Psoas muscle (tissue), 8 donors: ENCODE results near the gene MAN2A1. TPM values are rescaled to one million over a fixed set of nuclear protein-coding genes. Genes with fewer than 3 reads are reported as not detected.

Experiments used
- ATAC-seq, 4 donors: fragments of 200-7000 bp; cut with Tn5 transposase; one replicate each; pipeline ENCODE4 v1.9.1; 2020; ENCODE audit warnings: moderate library complexity in 3 of 4, mild to moderate bottlenecking in 2 of 4
- DNase-seq, 2 donors: peaks; one replicate each; pipeline ENCODE4 v3.0.0-alpha.2; 2020
- H3K27ac ChIP-seq: fragments of 200-600 bp; one replicate; pipeline ENCODE4 v1.8.0; 2022
- H3K27me3 ChIP-seq, 3 donors: fragments of 200-600 bp in 1 of 3; one replicate each; pipeline versions ENCODE4 v1.6.1 to v1.8.0; 2013 to 2022; ENCODE audit warnings: low read length in 2 of 3, mild to moderate bottlenecking in 2 of 3, moderate library complexity in 1 of 3; ENCODE audit not compliant: insufficient read depth in 3 of 3
- H3K36me3 ChIP-seq, 2 donors: fragments of 200-600 bp in 1 of 2; one replicate each; pipeline versions ENCODE4 v1.6.1 to v1.8.0; 2013 to 2022; ENCODE audit warnings: low read depth in 1 of 2, mild to moderate bottlenecking in 1 of 2, moderate library complexity in 1 of 2; ENCODE audit not compliant: insufficient read depth in 1 of 2
- H3K4me1 ChIP-seq: fragments of 200-600 bp; one replicate; pipeline ENCODE4 v1.8.0; 2022
- H3K4me3 ChIP-seq: fragments of 200-600 bp; one replicate; pipeline ENCODE4 v1.8.0; 2022; ENCODE audit warnings: mild to moderate bottlenecking
- H3K9me3 ChIP-seq: fragments of 200-600 bp; one replicate; pipeline ENCODE4 v1.8.0; 2022
- WGBS, 3 donors: extraction: QIAGEN DNeasy Blood & Tissue Kit; methylation state at CpG; one replicate each; pipeline versions ENCODE4 v1.1.6 to v1.1.7; 2013; 5-methylcytosine and 5-hydroxymethylcytosine counted together
- intact Hi-C, 2 donors: fragments of 100-400 bp; cut with DNase I; formaldehyde crosslinking; loops; one replicate each; pipeline versions ENCODE4 v1.11.0 to v1.14.2; 2022
- polyA plus RNA-seq, 3 donors: library from polyadenylated mRNA; stranded (reverse); fragments of 200-250 nt; gene quantifications; one replicate each; pipeline ENCODE4 v1.2.3, GENCODE V29; 2013
- total RNA-seq, 4 donors: library from RNA; stranded (reverse); fragmentation: NEBNext Ultra II Directional in 2 of 4; extraction: Animal tissue kit (Norgen Biotek cat#: 25700) in 2 of 4; gene quantifications; one replicate each; pipeline versions ENCODE4 v1.2.1 to v1.2.4, GENCODE V29; 2021 to 2023
- TF ChIP-seq, protein P1 (sequence below): fragments of 200-600 bp; IDR thresholded peaks from one replicate; pipeline ENCODE4 v1.8.0; 2022; ENCODE audit warnings: antibody characterized with exemption
- donor health status: healthy with polysubstance abuse.
- donor health status: DM: no; HTN: no; CAD: no; lungs with moderate emphysema.
- donor health status: Bipolar disorder and iron deficiency.
- donor health status: healthy.
- donor health status: DM: yes; HTN: yes; CAD: no.
- donor health status: DM: no; HTN: no; CAD: no.
- donor health status: DM: no; HTN: no; CAD: no.
- donor health status: DM: yes; HTN: yes; CAD: no.

Gene MAN2A1
- total and polyA plus RNA-seq, 7 donors: 4.2 to 18.3 (median 12.8) TPM

DNA sequence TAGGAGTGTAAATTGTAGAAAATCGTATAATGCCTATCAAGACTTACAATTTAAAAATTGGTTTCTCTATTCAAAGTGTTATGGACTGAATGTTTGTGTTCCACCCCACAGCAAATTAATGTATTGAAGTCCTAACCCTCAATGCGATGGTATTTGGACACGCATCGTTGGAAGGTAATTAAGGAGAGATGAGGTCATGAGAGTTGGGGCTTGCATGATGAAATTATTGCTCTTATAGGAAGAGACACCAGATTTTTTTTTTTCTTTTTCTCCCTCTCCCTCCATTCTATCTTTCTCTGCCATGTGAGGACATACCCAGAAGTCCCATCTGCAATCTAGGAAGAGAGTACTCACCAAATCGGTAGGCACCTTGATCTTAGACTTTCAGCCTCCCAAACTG lies 189.2 kb downstream of the MAN2A1 start:
- Histone ChIP-seq H3K9me3 (no peaks in the 10 kb centered on the region), H3K36me3 (no peaks in the 10 kb centered on the region), H3K4me1 (no peaks in the 10 kb centered on the region), H3K4me3 (no peak overlapping the region), H3K27me3 (no peaks in the 10 kb centered on the region), H3K27ac (no peak overlapping the region)
- intact Hi-C loops: no loop called here
- TF ChIP-seq, protein P1, sequence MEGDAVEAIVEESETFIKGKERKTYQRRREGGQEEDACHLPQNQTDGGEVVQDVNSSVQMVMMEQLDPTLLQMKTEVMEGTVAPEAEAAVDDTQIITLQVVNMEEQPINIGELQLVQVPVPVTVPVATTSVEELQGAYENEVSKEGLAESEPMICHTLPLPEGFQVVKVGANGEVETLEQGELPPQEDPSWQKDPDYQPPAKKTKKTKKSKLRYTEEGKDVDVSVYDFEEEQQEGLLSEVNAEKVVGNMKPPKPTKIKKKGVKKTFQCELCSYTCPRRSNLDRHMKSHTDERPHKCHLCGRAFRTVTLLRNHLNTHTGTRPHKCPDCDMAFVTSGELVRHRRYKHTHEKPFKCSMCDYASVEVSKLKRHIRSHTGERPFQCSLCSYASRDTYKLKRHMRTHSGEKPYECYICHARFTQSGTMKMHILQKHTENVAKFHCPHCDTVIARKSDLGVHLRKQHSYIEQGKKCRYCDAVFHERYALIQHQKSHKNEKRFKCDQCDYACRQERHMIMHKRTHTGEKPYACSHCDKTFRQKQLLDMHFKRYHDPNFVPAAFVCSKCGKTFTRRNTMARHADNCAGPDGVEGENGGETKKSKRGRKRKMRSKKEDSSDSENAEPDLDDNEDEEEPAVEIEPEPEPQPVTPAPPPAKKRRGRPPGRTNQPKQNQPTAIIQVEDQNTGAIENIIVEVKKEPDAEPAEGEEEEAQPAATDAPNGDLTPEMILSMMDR: no peak
- DNase-seq: no peak
- no peak for ATAC-seq
- WGBS, 3 donors: 76 to 77% (median 76%) methylated on average over 5 of the region's 5 CpGs

DNA sequence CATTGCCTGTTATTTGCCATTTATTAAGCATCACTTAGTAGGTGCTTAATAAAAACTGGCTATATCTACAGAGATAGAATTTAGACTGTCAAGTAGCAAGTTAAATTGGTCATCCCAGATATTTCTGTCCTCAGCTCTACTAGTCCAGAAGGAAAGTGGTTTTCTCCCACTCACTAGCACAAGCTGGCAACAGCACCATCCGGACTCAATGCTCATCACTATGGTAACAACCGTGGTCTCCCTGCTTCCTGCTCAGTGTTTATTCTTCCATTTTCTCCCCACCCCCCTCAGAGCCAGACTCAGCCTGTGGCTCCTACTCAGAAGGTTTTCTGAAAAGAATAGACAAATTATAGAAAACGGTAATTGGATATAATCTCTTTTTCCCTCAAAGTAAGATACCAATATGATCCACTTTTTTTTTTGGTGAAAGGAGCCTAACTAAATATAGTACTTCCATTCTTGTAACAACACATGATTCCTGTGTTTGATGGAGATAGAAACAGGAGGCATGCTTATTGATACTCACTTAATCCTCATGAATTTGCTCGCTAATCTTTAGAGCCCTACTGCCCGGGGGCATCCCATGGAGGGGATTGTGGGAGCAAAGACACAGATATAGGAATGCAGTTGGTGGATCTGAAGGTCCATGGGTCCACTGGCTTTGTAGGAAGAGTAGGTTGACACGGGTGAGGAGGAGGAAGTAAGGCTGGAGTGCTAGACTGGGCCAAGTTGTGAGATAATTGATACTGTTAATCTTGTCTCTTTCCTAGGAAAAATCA lies 191.4 kb downstream of the MAN2A1 start:
- no peaks in the 10 kb centered on the region for H3K9me3 ChIP-seq
- no peaks in the 10 kb centered on the region for H3K36me3 ChIP-seq
- H3K27ac ChIP-seq: no peak overlapping the region
- no peaks in the 10 kb centered on the region for H3K4me1 ChIP-seq
- WGBS, 3 donors: 70 to 71% (median 70%) methylated on average over 6 of the region's 6 CpGs
- no peaks in the 10 kb centered on the region for H3K27me3 ChIP-seq
- intact Hi-C loops: no loop called here
- ATAC-seq (no peak), DNase-seq (no peak)
- TF ChIP-seq, protein P1: no peak
- H3K4me3 ChIP-seq: no peak overlapping the region

DNA sequence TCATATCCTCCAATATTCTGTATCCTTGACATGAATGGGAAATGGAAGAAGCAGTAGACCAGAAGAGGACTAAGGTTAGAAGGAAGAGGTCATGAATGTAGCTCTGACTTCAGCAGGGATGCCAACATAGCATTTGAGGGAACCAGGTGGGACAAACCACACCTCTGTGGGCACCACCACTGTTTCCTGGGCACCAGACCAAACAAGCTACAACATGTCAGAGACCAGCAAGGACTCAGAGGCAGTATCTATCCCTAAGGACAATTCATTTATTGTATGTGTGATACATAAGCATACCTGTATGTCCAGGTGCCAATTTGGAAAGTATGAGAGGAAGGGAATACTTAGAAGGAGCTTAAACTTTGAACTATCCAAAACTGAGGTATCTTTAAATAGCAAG lies 192.8 kb downstream of the MAN2A1 start:
- no peak overlapping the region for H3K27ac ChIP-seq
- ATAC-seq: no peak
- H3K4me3 ChIP-seq: no peak overlapping the region
- intact Hi-C loops: no loop called here
- H3K4me1 ChIP-seq: no peaks in the 10 kb centered on the region
- no peaks in the 10 kb centered on the region for H3K9me3 ChIP-seq
- no peaks in the 10 kb centered on the region for H3K36me3 ChIP-seq
- TF ChIP-seq, protein P1: no peak
- no peaks in the 10 kb centered on the region for H3K27me3 ChIP-seq
- DNase-seq: no peak

DNA sequence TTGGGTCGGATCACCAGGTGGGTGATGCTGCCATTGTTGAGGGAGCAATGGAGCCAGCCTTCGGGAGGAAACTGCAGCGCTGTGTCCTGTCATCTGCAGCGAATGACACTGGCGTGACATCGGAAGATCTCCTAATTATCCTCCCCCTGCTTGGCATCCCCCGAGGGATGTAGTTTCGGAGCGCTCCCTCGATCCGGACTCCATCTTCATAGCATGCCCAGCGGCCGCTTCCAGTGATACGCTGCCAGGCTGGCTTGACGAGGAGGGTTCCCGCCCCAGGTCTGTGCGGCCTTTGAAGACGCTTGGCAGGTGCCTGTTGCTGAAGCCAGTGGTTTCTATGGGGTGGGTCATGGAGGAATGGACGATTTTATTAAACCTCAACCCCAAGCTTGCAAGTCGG lies 194.9 kb downstream of the MAN2A1 start:
- WGBS, 3 donors: 96 to 97% (median 97%) methylated on average over 20 of the region's 20 CpGs
- Histone ChIP-seq H3K4me1 (no peaks in the 10 kb centered on the region), H3K9me3 (no peaks in the 10 kb centered on the region), H3K27ac (no peak overlapping the region), H3K27me3 (no peaks in the 10 kb centered on the region), H3K4me3 (no peak overlapping the region), H3K36me3 (no peaks in the 10 kb centered on the region)
- TF ChIP-seq, protein P1: no peak
- DNase-seq: no peak
- intact Hi-C loops: no loop called here
- ATAC-seq: no peak

DNA sequence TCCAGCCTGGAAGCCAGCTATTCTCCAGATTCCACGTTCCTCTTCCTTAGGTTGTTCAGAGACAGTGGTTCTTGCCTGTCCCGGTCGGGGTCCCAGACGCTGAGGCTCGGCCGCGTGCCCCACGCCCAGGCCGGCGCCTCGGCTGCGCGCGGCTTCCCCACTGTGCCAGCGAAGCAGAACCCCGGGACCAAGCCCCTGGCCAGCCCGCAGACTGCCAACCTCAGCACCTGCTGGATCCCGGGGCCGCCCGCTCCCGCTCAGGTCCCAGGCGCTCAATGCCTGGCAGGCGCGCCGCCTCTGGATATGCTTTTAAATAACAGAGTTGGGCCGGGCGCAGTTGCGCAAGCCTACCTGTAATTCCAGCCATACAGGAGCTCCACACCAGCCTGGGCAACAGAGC lies 195.5 kb downstream of the MAN2A1 start:
- H3K4me3 ChIP-seq: no peak overlapping the region
- H3K36me3 ChIP-seq: no peaks in the 10 kb centered on the region
- intact Hi-C loops: no loop called here
- WGBS, 3 donors: 91 to 94% (median 91%) methylated on average over 28 of the region's 28 CpGs
- ATAC-seq (no peak), DNase-seq (no peak)
- H3K27ac ChIP-seq: no peak overlapping the region
- H3K9me3 ChIP-seq: no peaks in the 10 kb centered on the region
- TF ChIP-seq, protein P1: no peak
- no peaks in the 10 kb centered on the region for H3K4me1 ChIP-seq
- H3K27me3 ChIP-seq: no peaks in the 10 kb centered on the region
